Osteoblast (primary cell): ENCODE data around the gene IRGC. TPM values are rescaled to one million over a fixed set of nuclear protein-coding genes. Genes with fewer than 3 reads are reported as not detected.

Experiments used
- DNase-seq: peaks from one replicate; pipeline ENCODE4 v3.0.0; 2011; ENCODE audit warnings: low spot score, mixed read lengths; ENCODE audit not compliant: insufficient read length; ENCODE audit errors: missing footprints
- H2AFZ ChIP-seq: 2 replicates; pipeline ENCODE4 v1.6.0; 2011; ENCODE audit warnings: mild to moderate bottlenecking, low read length
- H3K27ac ChIP-seq: 2 replicates; pipeline ENCODE4 v1.5.1; 2011; ENCODE audit warnings: mild to moderate bottlenecking, low read depth, low read length, moderate library complexity
- H3K27me3 ChIP-seq: 2 replicates; pipeline ENCODE4 v1.6.0; 2012; ENCODE audit warnings: mild to moderate bottlenecking, control low read depth, inconsistent platforms, low read length, moderate library complexity; ENCODE audit not compliant: insufficient read depth
- H3K36me3 ChIP-seq: 2 replicates; pipeline ENCODE4 v1.5.1; 2011; ENCODE audit warnings: mild to moderate bottlenecking, low read length, control low read depth, moderate library complexity; ENCODE audit not compliant: insufficient read depth
- H3K4me1 ChIP-seq: 2 replicates; pipeline ENCODE4 v1.5.1; 2011; ENCODE audit warnings: mild to moderate bottlenecking, low read length, control low read depth, moderate library complexity; ENCODE audit not compliant: insufficient read depth
- H3K4me2 ChIP-seq: 2 replicates; pipeline ENCODE4 v1.6.0; 2011; ENCODE audit warnings: mild to moderate bottlenecking, low read length; ENCODE audit not compliant: insufficient read depth
- H3K4me3 ChIP-seq: fragments of 200-600 bp; sonication (generic); 3 replicates; pipeline ENCODE4 v1.5.1; 2012; ENCODE audit warnings: mild to moderate bottlenecking, low read length, inconsistent platforms; ENCODE audit not compliant: insufficient read depth
- H3K79me2 ChIP-seq: 2 replicates; pipeline ENCODE4 v1.6.0; 2012; ENCODE audit warnings: mild to moderate bottlenecking, low read length, control low read depth, inconsistent platforms; ENCODE audit not compliant: insufficient read depth
- H3K9me3 ChIP-seq: 2 replicates; pipeline ENCODE4 v1.5.1; 2011; ENCODE audit warnings: low read depth, low read length, control low read depth
- H4K20me1 ChIP-seq: 2 replicates; pipeline ENCODE4 v1.6.0; 2012; ENCODE audit warnings: mild to moderate bottlenecking, low read length, control low read depth; ENCODE audit not compliant: insufficient read depth
- total RNA-seq: library from RNA; depleted of rRNA; stranded (reverse); fragments of >200 nt; gene quantifications from 2 replicates; pipeline ENCODE4 v1.2.3, GENCODE V29; 2012
- TF ChIP-seq, protein P1 (sequence below): IDR thresholded peaks from 2 replicates; pipeline ENCODE4 v1.5.1; 2011; ENCODE audit warnings: mild to moderate bottlenecking, low read depth, low read length, moderate library complexity; ENCODE audit errors: extremely low read depth

IRGC gene
- total RNA-seq, 1 donor: not detected

DNA sequence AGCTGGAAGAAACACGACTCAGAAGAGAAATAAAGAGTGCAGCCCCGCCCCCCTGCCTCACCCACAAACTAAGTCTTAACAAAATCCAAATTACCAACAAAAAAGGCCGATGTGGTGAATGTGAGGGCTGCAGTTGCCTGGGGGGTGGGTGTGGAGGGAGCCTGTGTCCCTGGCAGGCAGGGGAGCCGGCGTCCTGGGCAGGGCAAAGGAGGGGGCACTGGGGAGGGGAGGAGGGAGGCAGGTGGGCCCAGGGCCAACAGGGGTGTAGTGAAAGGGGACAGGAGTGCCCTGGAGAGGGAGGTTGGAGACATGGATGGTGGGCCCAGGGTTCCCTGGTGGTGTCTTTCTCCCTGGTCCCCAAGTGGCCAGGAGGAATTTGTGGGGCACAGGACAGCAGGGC is 4.0 kb downstream of the IRGC start:
- Histone ChIP-seq H4K20me1 (no peaks in the 10 kb centered on the region), H3K9me3 (no peaks in the 10 kb centered on the region), H2AFZ (no peak overlapping the region), H3K4me2 (no peak overlapping the region), H3K27me3 (no peaks in the 10 kb centered on the region), H3K36me3 (no peaks in the 10 kb centered on the region), H3K27ac (no peak overlapping the region), H3K4me3 (no peak overlapping the region), H3K79me2 (no peaks in the 10 kb centered on the region), H3K4me1 (no peaks in the 10 kb centered on the region)
- no peak for DNase-seq
- TF ChIP-seq, protein P1, sequence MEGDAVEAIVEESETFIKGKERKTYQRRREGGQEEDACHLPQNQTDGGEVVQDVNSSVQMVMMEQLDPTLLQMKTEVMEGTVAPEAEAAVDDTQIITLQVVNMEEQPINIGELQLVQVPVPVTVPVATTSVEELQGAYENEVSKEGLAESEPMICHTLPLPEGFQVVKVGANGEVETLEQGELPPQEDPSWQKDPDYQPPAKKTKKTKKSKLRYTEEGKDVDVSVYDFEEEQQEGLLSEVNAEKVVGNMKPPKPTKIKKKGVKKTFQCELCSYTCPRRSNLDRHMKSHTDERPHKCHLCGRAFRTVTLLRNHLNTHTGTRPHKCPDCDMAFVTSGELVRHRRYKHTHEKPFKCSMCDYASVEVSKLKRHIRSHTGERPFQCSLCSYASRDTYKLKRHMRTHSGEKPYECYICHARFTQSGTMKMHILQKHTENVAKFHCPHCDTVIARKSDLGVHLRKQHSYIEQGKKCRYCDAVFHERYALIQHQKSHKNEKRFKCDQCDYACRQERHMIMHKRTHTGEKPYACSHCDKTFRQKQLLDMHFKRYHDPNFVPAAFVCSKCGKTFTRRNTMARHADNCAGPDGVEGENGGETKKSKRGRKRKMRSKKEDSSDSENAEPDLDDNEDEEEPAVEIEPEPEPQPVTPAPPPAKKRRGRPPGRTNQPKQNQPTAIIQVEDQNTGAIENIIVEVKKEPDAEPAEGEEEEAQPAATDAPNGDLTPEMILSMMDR: no peak

- Histone ChIP-seq H3K27ac (no peak overlapping the region), H3K27me3 (no peaks in the 10 kb centered on the region), H3K36me3 (no peaks in the 10 kb centered on the region), H3K4me2 (no peak overlapping the region), H4K20me1 (no peaks in the 10 kb centered on the region), H3K9me3 (no peaks in the 10 kb centered on the region), H3K79me2 (no peaks in the 10 kb centered on the region), H2AFZ (no peak overlapping the region), H3K4me1 (no peaks in the 10 kb centered on the region), H3K4me3 (no peak overlapping the region)
- TF ChIP-seq, protein P1: no peak
- DNase-seq: peak; percentile 84
Observed at GRCh38 chr19:43720936-43721335, 5.1 kb downstream of the IRGC start.

GRCh38 chr19:43721469-43722048 is 5.7 kb downstream of the IRGC start:
- no peaks in the 10 kb centered on the region for H3K27me3 ChIP-seq
- DNase-seq: no peak
- H3K27ac ChIP-seq: no peak overlapping the region
- no peak overlapping the region for H2AFZ ChIP-seq
- H4K20me1 ChIP-seq: no peaks in the 10 kb centered on the region
- TF ChIP-seq, protein P1: no peak
- no peak overlapping the region for H3K4me3 ChIP-seq
- H3K4me2 ChIP-seq: no peak overlapping the region
- H3K36me3 ChIP-seq: no peaks in the 10 kb centered on the region
- H3K4me1 ChIP-seq: no peaks in the 10 kb centered on the region
- H3K9me3 ChIP-seq: no peaks in the 10 kb centered on the region
- H3K79me2 ChIP-seq: no peaks in the 10 kb centered on the region

GRCh38 chr19:43723588-43723987 is 7.7 kb downstream of the IRGC start:
- Histone ChIP-seq H3K4me2 (no peak overlapping the region), H3K27me3 (no peaks in the 10 kb centered on the region), H3K27ac (no peak overlapping the region), H4K20me1 (no peaks in the 10 kb centered on the region), H3K79me2 (no peaks in the 10 kb centered on the region), H3K36me3 (peaks cover 2% of the 10 kb centered on the region), H2AFZ (no peak overlapping the region), H3K9me3 (no peaks in the 10 kb centered on the region), H3K4me3 (no peak overlapping the region), H3K4me1 (no peaks in the 10 kb centered on the region)
- no peak for DNase-seq
- TF ChIP-seq, protein P1: peak; percentile 31
